Activated T-cell treated with anti-CD3 and anti-CD28 coated beads, Interleukin-2, amount 50 U/mL, for 24 hours (primary cell): Measurements from ENCODE around the gene HRCT1.
A peak's percentile ranks its signal among the peaks of the same experiment; 100 is the strongest.
"Not testable (repeated sequence)": the region's sequence is repeated elsewhere in the genome, so short reads cannot be mapped to it uniquely, and the experiment has no call there.

Experiments used
- DNase-seq: peaks from one replicate; pipeline ENCODE4 v3.0.0-alpha.2; 2020
- H3K27ac Mint-ChIP-seq: 2 replicates; pipeline ENCODE4 v1.8.0; 2020; ENCODE audit warnings: mild to moderate bottlenecking, mixed read lengths
- H3K27me3 Mint-ChIP-seq: 2 replicates; pipeline ENCODE4 v1.8.0; 2020; ENCODE audit warnings: mixed read lengths
- H3K36me3 Mint-ChIP-seq: 2 replicates; pipeline ENCODE4 v1.8.0; 2020; ENCODE audit warnings: low read depth, mixed read lengths
- H3K4me1 Mint-ChIP-seq: 2 replicates; pipeline ENCODE4 v1.8.0; 2020; ENCODE audit warnings: low read depth, mixed read lengths
- H3K4me3 Mint-ChIP-seq: 2 replicates; pipeline ENCODE4 v1.8.0; 2020; ENCODE audit warnings: mild to moderate bottlenecking, moderate library complexity, mixed read lengths
- H3K9me3 Mint-ChIP-seq: 2 replicates; pipeline ENCODE4 v1.8.0; 2020; ENCODE audit warnings: mixed read lengths

Gene HRCT1

GRCh38 chr9:35906923-35907699 is 1.1 kb downstream of the HRCT1 start:
- Mint-ChIP-seq H3K27ac (no peak overlapping the region), H3K4me3 (no peak overlapping the region), H3K4me1 (peaks cover 57% of the 10 kb centered on the region), H3K27me3 (no peaks in the 10 kb centered on the region), H3K36me3 (no peaks in the 10 kb centered on the region), H3K9me3 (no peaks in the 10 kb centered on the region)
- DNase-seq, result no peak

- H3K27me3 Mint-ChIP-seq, result no peaks in the 10 kb centered on the region
- H3K4me3 Mint-ChIP-seq, result no peak overlapping the region
- peaks cover 55% of the 10 kb centered on the region for H3K4me1 Mint-ChIP-seq
- no peaks in the 10 kb centered on the region for H3K9me3 Mint-ChIP-seq
- DNase-seq, result no peak
- no peaks in the 10 kb centered on the region for H3K36me3 Mint-ChIP-seq
- H3K27ac Mint-ChIP-seq, result peak overlapping the region; percentile 26
Observed at GRCh38 chr9:35907711-35908503, 1.9 kb downstream of the HRCT1 start.

- no peak for DNase-seq
- Mint-ChIP-seq H3K9me3 (no peaks in the 10 kb centered on the region), H3K36me3 (no peaks in the 10 kb centered on the region), H3K27ac (no peak overlapping the region), H3K4me1 (peaks cover 52% of the 10 kb centered on the region), H3K4me3 (no peak overlapping the region), H3K27me3 (no peaks in the 10 kb centered on the region)
Observed at GRCh38 chr9:35908504-35909125, 2.6 kb downstream of the HRCT1 start.

GRCh38 chr9:35909274-35909673 is 3.3 kb downstream of the HRCT1 start, which contains the start of gene SPAAR:
Gene SPAAR (plus strand): TSS chr9:35909490. CDS start chr9:35910464, 974 bp downstream.
- Mint-ChIP-seq H3K36me3 (no peaks in the 10 kb centered on the region), H3K4me1 (peaks cover 52% of the 10 kb centered on the region), H3K4me3 (no peak within 1 kb of the TSS), H3K27me3 (no peaks in the 10 kb centered on the region), H3K9me3 (no peaks in the 10 kb centered on the region), H3K27ac (peak within 1 kb of the TSS; percentile 57)
- DNase-seq, result no peak

- Mint-ChIP-seq H3K4me3 (no peak overlapping the region), H3K27ac (peak overlapping the region; percentile 40), H3K4me1 (peaks cover 52% of the 10 kb centered on the region), H3K9me3 (no peaks in the 10 kb centered on the region), H3K36me3 (no peaks in the 10 kb centered on the region), H3K27me3 (no peaks in the 10 kb centered on the region)
- no peak for DNase-seq
Observed at GRCh38 chr9:35909687-35910612, 3.9 kb downstream of the HRCT1 start.

GRCh38 chr9:35910613-35911359 is 4.8 kb downstream of the HRCT1 start:
- H3K36me3 Mint-ChIP-seq, result no peaks in the 10 kb centered on the region
- peak overlapping the region; percentile 92 for H3K27ac Mint-ChIP-seq
- H3K4me3 Mint-ChIP-seq, result no peak overlapping the region
- H3K27me3 Mint-ChIP-seq, result no peaks in the 10 kb centered on the region
- peaks cover 52% of the 10 kb centered on the region for H3K4me1 Mint-ChIP-seq
- H3K9me3 Mint-ChIP-seq, result no peaks in the 10 kb centered on the region
- DNase-seq, result peak; percentile 52

DNA sequence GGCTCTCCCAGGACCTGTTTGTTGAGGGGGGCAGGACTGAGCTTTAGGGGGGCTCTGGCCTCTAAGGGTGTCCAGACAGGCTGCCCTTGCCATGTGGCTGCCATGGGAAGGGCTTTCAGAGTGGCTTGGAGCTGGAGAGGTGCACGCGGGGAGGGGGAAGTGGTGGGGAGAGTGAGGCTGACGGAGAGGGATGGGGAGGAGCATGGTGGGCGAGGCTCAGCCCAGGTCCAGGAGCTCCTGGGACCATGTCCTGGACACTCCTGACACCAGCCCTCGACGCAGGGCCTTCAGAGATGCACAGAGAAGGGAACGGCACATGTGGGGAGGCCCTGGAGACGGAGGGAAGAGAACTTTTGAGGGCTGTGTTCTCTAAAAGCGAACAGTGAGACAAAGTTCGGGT is 5.7 kb downstream of the HRCT1 start:
- Mint-ChIP-seq H3K27me3 (no peaks in the 10 kb centered on the region), H3K36me3 (no peaks in the 10 kb centered on the region), H3K4me1 (peaks cover 50% of the 10 kb centered on the region), H3K4me3 (no peak overlapping the region), H3K27ac (no peak overlapping the region), H3K9me3 (no peaks in the 10 kb centered on the region)
- DNase-seq, result no peak

DNA sequence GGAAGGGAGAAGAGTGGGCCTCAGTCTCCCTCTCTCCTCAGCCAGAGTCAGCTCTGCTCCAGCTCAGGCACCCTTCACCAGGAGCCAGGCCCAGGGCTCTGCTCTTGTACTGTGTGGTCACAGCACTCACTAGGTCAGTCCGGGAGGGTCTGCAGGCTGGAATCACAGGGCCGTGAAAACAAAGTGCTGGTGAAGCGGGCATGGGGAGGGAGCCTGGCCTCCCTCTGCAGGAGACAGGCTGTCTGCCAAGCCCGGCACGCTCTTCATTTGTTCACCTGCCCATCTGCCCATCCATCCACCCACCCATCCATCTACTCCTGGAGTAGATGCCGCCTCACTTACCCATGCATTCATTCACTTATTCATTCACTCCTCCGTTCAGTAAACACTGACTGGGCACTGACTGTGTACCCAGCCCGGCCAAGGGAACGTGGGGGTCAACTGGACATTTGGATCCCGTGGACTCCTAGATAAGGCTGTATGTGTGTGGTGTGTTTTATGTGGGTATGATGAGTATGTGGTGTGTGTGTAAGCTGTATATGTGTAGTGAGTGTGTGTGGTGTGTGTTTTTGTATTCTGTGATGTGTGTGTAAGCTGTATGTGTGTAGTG is 6.9 kb downstream of the HRCT1 start:
- H3K27ac Mint-ChIP-seq, result no peak overlapping the region
- H3K4me3 Mint-ChIP-seq, result no peak overlapping the region
- H3K36me3 Mint-ChIP-seq, result no peaks in the 10 kb centered on the region
- H3K27me3 Mint-ChIP-seq, result no peaks in the 10 kb centered on the region
- DNase-seq, result no peak
- H3K4me1 Mint-ChIP-seq, result peaks cover 41% of the 10 kb centered on the region
- no peaks in the 10 kb centered on the region for H3K9me3 Mint-ChIP-seq

DNA sequence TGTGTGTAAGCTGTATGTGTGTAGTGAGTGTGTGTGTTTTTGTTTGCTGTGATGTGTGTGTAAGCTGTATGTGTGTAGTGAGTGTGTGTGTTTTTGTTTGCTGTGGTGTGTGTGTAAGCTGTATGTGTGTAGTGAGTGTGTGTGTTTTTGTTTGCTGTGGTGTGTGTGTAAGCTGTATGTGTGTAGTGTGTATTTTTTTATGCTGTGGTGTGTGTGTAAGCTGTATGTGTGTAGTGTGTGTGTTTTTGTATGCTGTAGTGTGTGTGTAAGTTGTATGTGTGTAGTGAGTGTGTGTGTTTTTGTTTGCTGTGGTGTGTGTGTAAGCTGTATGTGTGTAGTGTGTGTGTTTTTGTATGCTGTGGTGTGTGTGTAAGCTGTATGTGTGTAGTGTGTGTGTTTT is 7.4 kb downstream of the HRCT1 start:
- not testable (repeated sequence) for H3K4me3 Mint-ChIP-seq, DNase-seq, H3K9me3 Mint-ChIP-seq, H3K27me3 Mint-ChIP-seq, H3K36me3 Mint-ChIP-seq, H3K27ac Mint-ChIP-seq
- H3K4me1 Mint-ChIP-seq, result peaks cover 36% of the 10 kb centered on the region

- Mint-ChIP-seq H3K4me3 (no peak overlapping the region), H3K4me1 (peaks cover 29% of the 10 kb centered on the region), H3K27ac (no peak overlapping the region), H3K27me3 (no peaks in the 10 kb centered on the region), H3K36me3 (no peaks in the 10 kb centered on the region), H3K9me3 (no peaks in the 10 kb centered on the region)
- peak; percentile 34 for DNase-seq
Observed at GRCh38 chr9:35914301-35914807, 8.4 kb downstream of the HRCT1 start.

DNA sequence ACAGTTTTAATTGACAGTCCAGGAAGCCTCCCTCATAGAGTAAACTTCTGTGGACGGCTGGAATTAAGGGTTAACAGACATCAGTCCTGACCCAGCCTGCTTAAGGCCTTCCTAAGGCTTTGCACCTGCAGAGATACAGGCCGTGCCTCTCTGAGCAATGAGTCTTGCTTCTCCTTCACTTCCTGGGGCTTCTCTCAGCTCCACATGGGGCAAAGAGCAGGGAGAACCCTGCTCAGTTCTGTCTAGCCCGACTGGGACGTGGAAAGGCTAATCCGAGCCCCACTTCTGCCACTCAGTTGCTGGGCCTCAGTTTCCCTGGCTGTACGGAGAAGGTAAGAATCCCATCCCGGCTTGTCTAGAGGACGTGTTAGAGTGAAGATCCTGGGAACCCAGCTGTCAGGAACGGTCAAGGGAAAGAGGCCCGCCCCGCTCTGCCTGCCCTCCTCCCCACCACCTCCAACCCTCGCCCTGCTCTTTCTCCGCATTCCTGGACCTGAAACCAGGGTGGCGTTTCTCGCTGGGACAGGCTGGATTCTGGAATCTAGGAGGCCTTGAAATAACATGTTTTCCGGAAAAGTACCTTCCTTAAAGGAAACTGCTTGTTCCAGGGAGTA is 9.8 kb downstream of the HRCT1 start:
- H3K27ac Mint-ChIP-seq, result no peak overlapping the region
- no peaks in the 10 kb centered on the region for H3K36me3 Mint-ChIP-seq
- H3K4me1 Mint-ChIP-seq, result peaks cover 19% of the 10 kb centered on the region
- no peak for DNase-seq
- no peak overlapping the region for H3K4me3 Mint-ChIP-seq
- H3K27me3 Mint-ChIP-seq, result no peaks in the 10 kb centered on the region
- H3K9me3 Mint-ChIP-seq, result no peaks in the 10 kb centered on the region

DNA sequence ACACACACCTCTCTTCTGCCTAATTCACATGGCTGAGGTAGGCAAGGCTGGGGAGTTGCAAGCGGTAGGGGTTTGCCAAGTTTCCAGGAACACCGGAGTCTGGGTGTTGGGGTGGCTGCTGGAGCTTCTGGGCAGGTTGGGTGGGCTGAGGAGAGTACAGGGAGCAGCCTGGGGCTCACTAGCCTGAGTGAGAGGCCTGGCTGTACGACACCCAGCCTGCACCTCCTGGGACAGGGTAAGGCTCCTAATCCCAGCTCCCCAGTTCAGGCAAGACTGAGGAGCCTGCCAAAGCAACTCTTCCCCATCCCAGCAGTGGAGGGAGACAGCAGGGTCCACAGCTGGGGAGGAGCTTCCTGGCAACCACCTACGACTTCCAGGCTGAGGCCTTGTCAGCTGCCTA is 11.3 kb downstream of the HRCT1 start:
- Mint-ChIP-seq H3K36me3 (no peaks in the 10 kb centered on the region), H3K4me3 (no peak overlapping the region), H3K27me3 (no peaks in the 10 kb centered on the region), H3K27ac (no peak overlapping the region), H3K4me1 (peaks cover 7% of the 10 kb centered on the region), H3K9me3 (no peaks in the 10 kb centered on the region)
- DNase-seq, result no peak

- Mint-ChIP-seq H3K36me3 (no peaks in the 10 kb centered on the region), H3K27ac (no peak overlapping the region), H3K4me1 (peaks cover 18% of the 10 kb centered on the region), H3K9me3 (no peaks in the 10 kb centered on the region), H3K27me3 (no peaks in the 10 kb centered on the region), H3K4me3 (no peak overlapping the region)
- DNase-seq, result no peak
Observed at GRCh38 chr9:35918780-35919179, 12.8 kb downstream of the HRCT1 start.
